A549 (cell line): Measurements from ENCODE around the gene ZNF831.

Source experiments
- CEBPB ChIP-seq, 2 experiments: fragments of >200 bp in 1 of 2; sonication (Bioruptor Twin) in 1 of 2; formaldehyde crosslinking in 1 of 2; IDR thresholded peaks; 2 replicates each; pipeline ENCODE4 v1.6.1; 2012 to 2016
- CTCF ChIP-seq: fragments of >200 bp; sonication (Bioruptor Twin); formaldehyde crosslinking; IDR thresholded peaks from 3 replicates; pipeline ENCODE4 v1.5.1; 2016
- ELK1 ChIP-seq: fragments of 150-350 bp; IDR thresholded peaks from 2 replicates; pipeline ENCODE4 v1.6.1; 2014; ENCODE audit warnings: low read depth, mild to moderate bottlenecking, low read length
- HDAC2 ChIP-seq: fragments of 200-600 bp; sonication (generic); IDR thresholded peaks from 2 replicates; pipeline ENCODE4 v1.6.1; 2016
- HOXB5 ChIP-seq: fragments of 250-450 bp; sonication (Bioruptor Pico); IDR thresholded peaks from 2 replicates; pipeline ENCODE4 v1.5.0; 2020; ENCODE audit warnings: mild to moderate bottlenecking, moderate library complexity
- POLR2A ChIP-seq: IDR thresholded peaks from 2 replicates; pipeline ENCODE4 v1.6.1; 2012; ENCODE audit warnings: mild to moderate bottlenecking, low read length
- POLR2AphosphoS2 ChIP-seq: conservative IDR thresholded peaks from 2 replicates; pipeline ENCODE4 v1.6.1; 2012; ENCODE audit warnings: low read length, improper control_type of control experiment, inconsistent platforms
- RCOR1 ChIP-seq: fragments of 150-350 bp; IDR thresholded peaks from 2 replicates; pipeline ENCODE4 v1.6.1; 2014; ENCODE audit warnings: antibody characterized with exemption, low read length, low read depth
- REST ChIP-seq: fragments of 200-600 bp; sonication (generic); IDR thresholded peaks from 2 replicates; pipeline ENCODE4 v1.6.1; 2016; ENCODE audit warnings: antibody characterized with exemption, mild to moderate bottlenecking, moderate library complexity
- SMC3 ChIP-seq: fragments of >200 bp; sonication (Bioruptor Twin); formaldehyde crosslinking; IDR thresholded peaks from 3 replicates; pipeline ENCODE4 v1.6.1; 2018; ENCODE audit warnings: inconsistent platforms

- no peak for TF ChIP-seq CTCF
- TF ChIP-seq CEBPB (IDR thresholded peaks at IDR 0.05) = no peak
- TF ChIP-seq POLR2A = no peak
- no peak for TF ChIP-seq REST
- no peak for TF ChIP-seq HOXB5 (CRISPR knock-in tag)
- no peak for TF ChIP-seq RCOR1
- no peak for TF ChIP-seq SMC3
- TF ChIP-seq POLR2AphosphoS2 = no peak
- no peak for TF ChIP-seq ELK1
- no peak for TF ChIP-seq HDAC2
These were observed 7.1 kb downstream of the ZNF831 start for GRCh38 chr20:59170406-59171349.
